Adrenal gland (tissue), 5 donors: ENCODE results near the gene SMARCAD1.

Experiments
- CTCF ChIP-seq, 6 experiments: fragments of 450-650 bp in 4 of 6; fragments of 200-600 bp in 2 of 6; sonication (generic) in 1 of 6; IDR thresholded peaks; 1 replicate in 5 of 6; 2 replicates in 1 of 6; pipeline versions ENCODE4 v1.5.1 to v1.8.0; 2016 to 2021; ENCODE audit warnings: antibody characterized with exemption in 6 of 6, mild to moderate bottlenecking in 2 of 6, moderate library complexity in 1 of 6
- POLR2A ChIP-seq, 2 donors: fragments of 450-650 bp; IDR thresholded peaks; one replicate each; pipeline ENCODE4 v1.6.1; 2017; ENCODE audit warnings: antibody characterized with exemption in 2 of 2, mild to moderate bottlenecking in 2 of 2, moderate library complexity in 1 of 2
- donor health status: DM: no; HTN: no; CAD: no.

DNA sequence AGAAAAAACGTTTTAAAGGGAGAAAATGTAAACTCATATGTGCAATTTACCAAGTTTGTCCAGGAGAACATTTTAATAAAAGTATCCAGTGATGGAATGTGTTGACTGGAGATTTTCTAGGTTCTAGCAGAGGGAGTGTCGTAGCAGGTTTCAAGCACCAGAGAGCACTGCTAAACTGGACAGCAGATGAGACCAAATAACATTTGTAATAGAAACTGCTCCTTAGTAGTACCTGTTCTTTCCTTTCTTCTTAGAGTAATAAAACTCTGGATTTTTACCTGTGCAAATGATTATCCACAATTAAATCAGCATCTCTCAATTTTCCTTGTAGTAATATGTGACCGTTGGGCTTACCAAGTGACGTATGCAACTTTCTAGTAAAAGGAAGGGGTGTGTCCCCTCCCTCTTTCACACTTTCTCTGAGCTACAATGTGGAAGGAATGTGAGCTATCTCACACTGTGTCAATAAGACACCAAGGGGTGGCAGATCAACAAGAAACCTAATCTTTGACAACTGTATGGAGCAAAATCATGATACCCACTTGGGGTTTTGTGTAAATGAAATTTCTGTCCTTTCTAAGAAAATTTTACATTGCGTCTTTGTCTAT, 125.4 kb downstream of the SMARCAD1 start:
- TF ChIP-seq POLR2A (IDR thresholded peaks at IDR 0.05), result no peak
- TF ChIP-seq CTCF (IDR thresholded peaks at IDR 0.05), result peak in 1 of 6 experiments; percentile 22
